K562 (cell line): ENCODE data around the gene PAFAH1B2. TPM values are rescaled to one million over a fixed set of nuclear protein-coding genes. Genes with fewer than 3 reads are reported as not detected.

ENCODE experiments used
- ARID2 ChIP-seq: fragments of 450-650 bp; IDR thresholded peaks from 2 replicates; pipeline ENCODE4 v1.6.1; 2017; ENCODE audit warnings: antibody characterized with exemption, mild to moderate bottlenecking
- CUX1 ChIP-seq: fragments of 200-800 bp; sonication (Bioruptor generic); IDR thresholded peaks from 2 replicates; pipeline ENCODE4 v1.6.1; 2016; ENCODE audit warnings: missing genetic modification characterization, missing compliant biosample characterization
- EGR1 ChIP-seq: fragments of 450-650 bp; conservative IDR thresholded peaks from 2 replicates; pipeline ENCODE4 v1.6.1; 2017; ENCODE audit warnings: mild to moderate bottlenecking
- FOXK1 ChIP-seq: sonication (generic); formaldehyde crosslinking; IDR thresholded peaks from 2 replicates; pipeline ENCODE4 v1.8.0; 2022; ENCODE audit warnings: missing genetic modification reagents, mild to moderate bottlenecking, borderline replicate concordance
- FOXK2 ChIP-seq, 2 experiments: fragments of 450-650 bp; IDR thresholded peaks in 1 of 2; conservative IDR thresholded peaks in 1 of 2; 2 replicates each; pipeline ENCODE4 v1.6.1; 2016; ENCODE audit warnings: low read depth in 2 of 2, mild to moderate bottlenecking in 1 of 2
- HCFC1 ChIP-seq: IDR thresholded peaks from 2 replicates; pipeline ENCODE4 v1.6.1; 2012; ENCODE audit warnings: low read depth, low read length, improper control_type of control experiment
- HDAC1 ChIP-seq, 2 experiments: fragments of 450-650 bp; IDR thresholded peaks; 2 replicates each; pipeline ENCODE4 v1.6.1; 2016 to 2017; ENCODE audit warnings: inconsistent platforms in 1 of 2, mild to moderate bottlenecking in 1 of 2, moderate library complexity in 1 of 2
- HDAC2 ChIP-seq: fragments of 450-650 bp; IDR thresholded peaks from 2 replicates; pipeline ENCODE4 v1.6.1; 2016; ENCODE audit warnings: mild to moderate bottlenecking
- HDAC6 ChIP-seq: IDR thresholded peaks from 2 replicates; pipeline ENCODE4 v1.6.1; 2012; ENCODE audit warnings: low read depth, mild to moderate bottlenecking, control low read depth, inconsistent platforms, low read length, moderate library complexity
- HNRNPLL ChIP-seq: fragments of 200-400 bp; formaldehyde crosslinking; IDR thresholded peaks from 2 replicates; pipeline ENCODE4 v1.6.1; 2017; ENCODE audit warnings: low read length, low read depth, mild to moderate bottlenecking; ENCODE audit not compliant: poor library complexity, severe bottlenecking
- MAFG ChIP-seq: fragments of 450-650 bp; conservative IDR thresholded peaks from 2 replicates; pipeline ENCODE4 v1.6.1; 2016; ENCODE audit warnings: missing genetic modification characterization, missing compliant biosample characterization
- MTA1 ChIP-seq: fragments of 450-650 bp; IDR thresholded peaks from 2 replicates; pipeline ENCODE4 v1.6.1; 2017; ENCODE audit warnings: borderline replicate concordance
- TEAD4 ChIP-seq, 2 experiments: sonication (generic) in 1 of 2; formaldehyde crosslinking in 1 of 2; IDR thresholded peaks; 2 replicates each; pipeline versions ENCODE4 v1.6.1 to v1.8.0; 2012 to 2022; ENCODE audit warnings: borderline replicate concordance in 1 of 2, inconsistent platforms in 1 of 2, low read length in 1 of 2, mild to moderate bottlenecking in 1 of 2, missing genetic modification reagents in 1 of 2
- polyA plus RNA-seq, 8 experiments: library from polyadenylated mRNA; depleted of rRNA in 4 of 8; stranded (reverse) in 5 of 8; unstranded in 3 of 8; fragments of >200 nt; fragmentation: Nextera tagmentation in 2 of 8; fragmentation: Illumina TruSeq in 1 of 8; extraction: Ambion mirVana in 2 of 8; extraction: Trizol in 1 of 8; gene quantifications; 2 replicates each; pipeline versions ENCODE4 v1.2.1 to v1.2.3, GENCODE V29; 2011 to 2014; ENCODE audit warnings: inconsistent platforms in 1 of 8, missing spikeins in 1 of 8
- total RNA-seq, 7 experiments: library from RNA; depleted of rRNA in 6 of 7; stranded (reverse); fragments of >200 nt in 6 of 7; fragmentation: Illumina TruSeq in 2 of 7; extraction: Trizol in 2 of 7; gene quantifications; 2 replicates each; pipeline versions ENCODE4 v1.2.1 to v1.2.3, GENCODE V29; 2011 to 2021; ENCODE audit warnings: low replicate concordance in 1 of 7
- TF ChIP-seq, protein P1 (sequence below), 2 experiments: IDR thresholded peaks; 2 replicates each; pipeline ENCODE4 v1.6.1; 2011; ENCODE audit warnings: borderline replicate concordance in 1 of 2, control low read depth in 1 of 2, low read depth in 1 of 2, low read length in 1 of 2, mild to moderate bottlenecking in 1 of 2, mixed read lengths in 1 of 2, moderate library complexity in 1 of 2; ENCODE audit not compliant: insufficient read depth in 1 of 2, insufficient read length in 1 of 2, poor library complexity in 1 of 2, severe bottlenecking in 1 of 2; ENCODE audit errors: extremely low read depth in 1 of 2
- TF ChIP-seq, protein P2 (sequence below): fragments of 250-450 bp; sonication (Bioruptor Pico); IDR thresholded peaks from 2 replicates; pipeline ENCODE4 v1.4.0; 2020; ENCODE audit warnings: mild to moderate bottlenecking
- TF ChIP-seq, protein P3 (sequence below): fragments of 250-450 bp; sonication (Bioruptor Pico); IDR thresholded peaks from 2 replicates; pipeline ENCODE4 v1.8.0; 2021; ENCODE audit warnings: moderate library complexity, mild to moderate bottlenecking, inconsistent platforms

Gene PAFAH1B2
- total and polyA plus RNA-seq, 9 of the 15 experiments (the other 6 are each of a cell fraction or from before 2014, with no cell fraction given) = 27.8 to 94.7 (median 64.9) TPM

GRCh38 chr11:117178210-117179034 is 34.3 kb downstream of the PAFAH1B2 start, which contains the start of gene SIDT2 (continued):
- no peak for TF ChIP-seq CUX1 (CRISPR knock-in tag)
- no peak for TF ChIP-seq MAFG (tag)
- peak; percentile 50; the same call in 1 of the 2 replicates for TF ChIP-seq HCFC1
- peak; percentile 36 for TF ChIP-seq HNRNPLL
- TF ChIP-seq, protein P1, sequence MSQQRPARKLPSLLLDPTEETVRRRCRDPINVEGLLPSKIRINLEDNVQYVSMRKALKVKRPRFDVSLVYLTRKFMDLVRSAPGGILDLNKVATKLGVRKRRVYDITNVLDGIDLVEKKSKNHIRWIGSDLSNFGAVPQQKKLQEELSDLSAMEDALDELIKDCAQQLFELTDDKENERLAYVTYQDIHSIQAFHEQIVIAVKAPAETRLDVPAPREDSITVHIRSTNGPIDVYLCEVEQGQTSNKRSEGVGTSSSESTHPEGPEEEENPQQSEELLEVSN (IDR thresholded peaks at IDR 0.05; ENCODE audit: borderline replicate concordance in 1 of 2, extremely low read depth in 1 of 2, insufficient read depth in 1 of 2, insufficient read length in 1 of 2, low read depth in 1 of 2, low read length in 1 of 2, poor library complexity in 1 of 2, severe bottlenecking in 1 of 2) = no peak
- TF ChIP-seq HDAC2 = no peak
- TF ChIP-seq FOXK1 (CRISPR knock-in tag) = 0 out of 2 replicates have a peak, but pooled peaks have one; percentile 23
- 0 out of 2 replicates have a peak, but pooled peaks have one; percentile 10 for TF ChIP-seq TEAD4 (IDR thresholded peaks at IDR 0.05; ENCODE audit: low read length)
- no peak for TF ChIP-seq TEAD4 (CRISPR knock-in tag; IDR thresholded peaks at IDR 0.05; ENCODE audit: borderline replicate concordance)
- no peak for TF ChIP-seq HDAC6
- TF ChIP-seq ARID2 = no peak
- peak; percentile 33; the same call in 1 of the 2 replicates for TF ChIP-seq MTA1
- TF ChIP-seq, protein P2, sequence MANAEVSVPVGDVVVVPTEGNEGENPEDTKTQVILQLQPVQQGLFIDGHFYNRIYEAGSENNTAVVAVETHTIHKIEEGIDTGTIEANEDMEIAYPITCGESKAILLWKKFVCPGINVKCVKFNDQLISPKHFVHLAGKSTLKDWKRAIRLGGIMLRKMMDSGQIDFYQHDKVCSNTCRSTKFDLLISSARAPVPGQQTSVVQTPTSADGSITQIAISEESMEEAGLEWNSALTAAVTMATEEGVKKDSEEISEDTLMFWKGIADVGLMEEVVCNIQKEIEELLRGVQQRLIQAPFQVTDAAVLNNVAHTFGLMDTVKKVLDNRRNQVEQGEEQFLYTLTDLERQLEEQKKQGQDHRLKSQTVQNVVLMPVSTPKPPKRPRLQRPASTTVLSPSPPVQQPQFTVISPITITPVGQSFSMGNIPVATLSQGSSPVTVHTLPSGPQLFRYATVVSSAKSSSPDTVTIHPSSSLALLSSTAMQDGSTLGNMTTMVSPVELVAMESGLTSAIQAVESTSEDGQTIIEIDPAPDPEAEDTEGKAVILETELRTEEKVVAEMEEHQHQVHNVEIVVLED (CRISPR knock-in tag) = peak; percentile 84
- TF ChIP-seq HDAC1 (IDR thresholded peaks at IDR 0.05) = peak in 1 of 2 experiments; percentile 52; a peak in 1 of 4 replicates
- peak; percentile 87 for TF ChIP-seq FOXK2 (conservative IDR thresholded peaks at IDR 0.05 in 1 of 2, IDR thresholded peaks at IDR 0.05 in 1 of 2; ENCODE audit: low read depth in 2 of 2)
- TF ChIP-seq, protein P3, sequence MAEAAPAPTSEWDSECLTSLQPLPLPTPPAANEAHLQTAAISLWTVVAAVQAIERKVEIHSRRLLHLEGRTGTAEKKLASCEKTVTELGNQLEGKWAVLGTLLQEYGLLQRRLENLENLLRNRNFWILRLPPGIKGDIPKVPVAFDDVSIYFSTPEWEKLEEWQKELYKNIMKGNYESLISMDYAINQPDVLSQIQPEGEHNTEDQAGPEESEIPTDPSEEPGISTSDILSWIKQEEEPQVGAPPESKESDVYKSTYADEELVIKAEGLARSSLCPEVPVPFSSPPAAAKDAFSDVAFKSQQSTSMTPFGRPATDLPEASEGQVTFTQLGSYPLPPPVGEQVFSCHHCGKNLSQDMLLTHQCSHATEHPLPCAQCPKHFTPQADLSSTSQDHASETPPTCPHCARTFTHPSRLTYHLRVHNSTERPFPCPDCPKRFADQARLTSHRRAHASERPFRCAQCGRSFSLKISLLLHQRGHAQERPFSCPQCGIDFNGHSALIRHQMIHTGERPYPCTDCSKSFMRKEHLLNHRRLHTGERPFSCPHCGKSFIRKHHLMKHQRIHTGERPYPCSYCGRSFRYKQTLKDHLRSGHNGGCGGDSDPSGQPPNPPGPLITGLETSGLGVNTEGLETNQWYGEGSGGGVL (CRISPR knock-in tag) = no peak
- peak; percentile 66 for TF ChIP-seq EGR1
